ENCODE data around the gene PXDN.

The PXDN gene

DNA sequence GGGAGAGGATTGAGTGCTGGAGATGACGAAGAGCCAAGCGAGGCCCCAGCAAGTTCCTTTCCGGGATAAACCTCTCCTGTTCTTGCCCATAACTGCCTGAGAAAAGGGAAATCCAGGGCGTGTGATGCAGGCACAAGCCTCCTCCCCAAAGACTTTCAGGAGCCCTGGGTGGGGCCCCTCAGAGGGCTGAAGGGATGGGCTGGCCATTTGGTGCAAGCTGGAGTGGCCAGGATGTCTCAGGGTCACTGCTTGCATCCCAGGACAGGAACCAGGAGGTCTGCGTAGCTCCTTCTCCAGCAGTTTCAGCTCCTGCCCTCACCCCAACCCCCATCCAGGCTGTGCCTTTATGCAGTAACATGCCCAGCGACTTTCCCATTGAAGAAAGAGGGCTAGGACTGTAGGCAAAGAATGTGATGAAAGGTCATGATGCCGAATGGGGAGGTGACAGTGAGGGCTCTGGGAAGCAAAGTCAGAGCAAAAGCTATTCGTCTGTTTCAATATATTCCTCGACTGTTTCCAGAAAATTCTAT is 80.2 kb downstream of the PXDN start (continued):
- TF ChIP-seq, protein P1, sequence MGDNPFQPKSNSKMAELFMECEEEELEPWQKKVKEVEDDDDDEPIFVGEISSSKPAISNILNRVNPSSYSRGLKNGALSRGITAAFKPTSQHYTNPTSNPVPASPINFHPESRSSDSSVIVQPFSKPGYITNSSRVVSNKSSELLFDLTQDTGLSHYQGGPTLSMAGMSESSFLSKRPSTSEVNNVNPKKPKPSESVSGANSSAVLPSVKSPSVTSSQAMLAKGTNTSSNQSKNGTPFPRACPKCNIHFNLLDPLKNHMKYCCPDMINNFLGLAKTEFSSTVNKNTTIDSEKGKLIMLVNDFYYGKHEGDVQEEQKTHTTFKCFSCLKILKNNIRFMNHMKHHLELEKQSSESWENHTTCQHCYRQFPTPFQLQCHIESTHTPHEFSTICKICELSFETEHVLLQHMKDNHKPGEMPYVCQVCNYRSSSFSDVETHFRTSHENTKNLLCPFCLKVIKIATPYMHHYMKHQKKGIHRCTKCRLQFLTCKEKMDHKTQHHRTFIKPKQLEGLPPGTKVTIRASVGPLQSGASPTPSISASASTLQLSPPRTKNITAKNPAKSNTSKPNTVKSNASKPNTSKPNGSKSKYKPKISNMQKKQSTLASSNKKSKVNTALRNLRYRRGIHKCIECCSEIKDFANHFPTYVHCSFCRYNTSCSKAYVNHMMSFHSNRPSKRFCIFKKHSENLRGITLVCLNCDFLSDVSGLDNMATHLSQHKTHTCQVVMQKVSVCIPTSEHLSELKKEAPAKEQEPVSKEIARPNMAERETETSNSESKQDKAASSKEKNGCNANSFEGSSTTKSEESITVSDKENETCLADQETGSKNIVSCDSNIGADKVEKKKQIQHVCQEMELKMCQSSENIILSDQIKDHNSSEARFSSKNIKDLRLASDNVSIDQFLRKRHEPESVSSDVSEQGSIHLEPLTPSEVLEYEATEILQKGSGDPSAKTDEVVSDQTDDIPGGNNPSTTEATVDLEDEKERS (tag by site-specific recombination; IDR thresholded peaks at IDR 0.05): no peak
- no peak for TF ChIP-seq HOXA7 (CRISPR knock-in tag; IDR thresholded peaks at IDR 0.05; ENCODE audit: borderline replicate concordance)
- TF ChIP-seq, protein P2, sequence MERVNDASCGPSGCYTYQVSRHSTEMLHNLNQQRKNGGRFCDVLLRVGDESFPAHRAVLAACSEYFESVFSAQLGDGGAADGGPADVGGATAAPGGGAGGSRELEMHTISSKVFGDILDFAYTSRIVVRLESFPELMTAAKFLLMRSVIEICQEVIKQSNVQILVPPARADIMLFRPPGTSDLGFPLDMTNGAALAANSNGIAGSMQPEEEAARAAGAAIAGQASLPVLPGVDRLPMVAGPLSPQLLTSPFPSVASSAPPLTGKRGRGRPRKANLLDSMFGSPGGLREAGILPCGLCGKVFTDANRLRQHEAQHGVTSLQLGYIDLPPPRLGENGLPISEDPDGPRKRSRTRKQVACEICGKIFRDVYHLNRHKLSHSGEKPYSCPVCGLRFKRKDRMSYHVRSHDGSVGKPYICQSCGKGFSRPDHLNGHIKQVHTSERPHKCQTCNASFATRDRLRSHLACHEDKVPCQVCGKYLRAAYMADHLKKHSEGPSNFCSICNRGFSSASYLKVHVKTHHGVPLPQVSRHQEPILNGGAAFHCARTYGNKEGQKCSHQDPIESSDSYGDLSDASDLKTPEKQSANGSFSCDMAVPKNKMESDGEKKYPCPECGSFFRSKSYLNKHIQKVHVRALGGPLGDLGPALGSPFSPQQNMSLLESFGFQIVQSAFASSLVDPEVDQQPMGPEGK (tag by site-specific recombination; IDR thresholded peaks at IDR 0.05): no peak
- no peak for TF ChIP-seq ZNF548 (tag by site-specific recombination; IDR thresholded peaks at IDR 0.05)
- TF ChIP-seq ZNF202 (tag by site-specific recombination; IDR thresholded peaks at IDR 0.05; ENCODE audit: borderline replicate concordance): no peak
- no peak for TF ChIP-seq BCL11B (tag by site-specific recombination; IDR thresholded peaks at IDR 0.05; ENCODE audit: low read depth)
- no peak for TF ChIP-seq ZNF624 (tag by site-specific recombination; IDR thresholded peaks at IDR 0.05)
- TF ChIP-seq, protein P3, sequence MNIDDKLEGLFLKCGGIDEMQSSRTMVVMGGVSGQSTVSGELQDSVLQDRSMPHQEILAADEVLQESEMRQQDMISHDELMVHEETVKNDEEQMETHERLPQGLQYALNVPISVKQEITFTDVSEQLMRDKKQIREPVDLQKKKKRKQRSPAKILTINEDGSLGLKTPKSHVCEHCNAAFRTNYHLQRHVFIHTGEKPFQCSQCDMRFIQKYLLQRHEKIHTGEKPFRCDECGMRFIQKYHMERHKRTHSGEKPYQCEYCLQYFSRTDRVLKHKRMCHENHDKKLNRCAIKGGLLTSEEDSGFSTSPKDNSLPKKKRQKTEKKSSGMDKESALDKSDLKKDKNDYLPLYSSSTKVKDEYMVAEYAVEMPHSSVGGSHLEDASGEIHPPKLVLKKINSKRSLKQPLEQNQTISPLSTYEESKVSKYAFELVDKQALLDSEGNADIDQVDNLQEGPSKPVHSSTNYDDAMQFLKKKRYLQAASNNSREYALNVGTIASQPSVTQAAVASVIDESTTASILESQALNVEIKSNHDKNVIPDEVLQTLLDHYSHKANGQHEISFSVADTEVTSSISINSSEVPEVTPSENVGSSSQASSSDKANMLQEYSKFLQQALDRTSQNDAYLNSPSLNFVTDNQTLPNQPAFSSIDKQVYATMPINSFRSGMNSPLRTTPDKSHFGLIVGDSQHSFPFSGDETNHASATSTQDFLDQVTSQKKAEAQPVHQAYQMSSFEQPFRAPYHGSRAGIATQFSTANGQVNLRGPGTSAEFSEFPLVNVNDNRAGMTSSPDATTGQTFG (tag by site-specific recombination; IDR thresholded peaks at IDR 0.05; ENCODE audit: borderline replicate concordance): no peak
- TF ChIP-seq, protein P4, sequence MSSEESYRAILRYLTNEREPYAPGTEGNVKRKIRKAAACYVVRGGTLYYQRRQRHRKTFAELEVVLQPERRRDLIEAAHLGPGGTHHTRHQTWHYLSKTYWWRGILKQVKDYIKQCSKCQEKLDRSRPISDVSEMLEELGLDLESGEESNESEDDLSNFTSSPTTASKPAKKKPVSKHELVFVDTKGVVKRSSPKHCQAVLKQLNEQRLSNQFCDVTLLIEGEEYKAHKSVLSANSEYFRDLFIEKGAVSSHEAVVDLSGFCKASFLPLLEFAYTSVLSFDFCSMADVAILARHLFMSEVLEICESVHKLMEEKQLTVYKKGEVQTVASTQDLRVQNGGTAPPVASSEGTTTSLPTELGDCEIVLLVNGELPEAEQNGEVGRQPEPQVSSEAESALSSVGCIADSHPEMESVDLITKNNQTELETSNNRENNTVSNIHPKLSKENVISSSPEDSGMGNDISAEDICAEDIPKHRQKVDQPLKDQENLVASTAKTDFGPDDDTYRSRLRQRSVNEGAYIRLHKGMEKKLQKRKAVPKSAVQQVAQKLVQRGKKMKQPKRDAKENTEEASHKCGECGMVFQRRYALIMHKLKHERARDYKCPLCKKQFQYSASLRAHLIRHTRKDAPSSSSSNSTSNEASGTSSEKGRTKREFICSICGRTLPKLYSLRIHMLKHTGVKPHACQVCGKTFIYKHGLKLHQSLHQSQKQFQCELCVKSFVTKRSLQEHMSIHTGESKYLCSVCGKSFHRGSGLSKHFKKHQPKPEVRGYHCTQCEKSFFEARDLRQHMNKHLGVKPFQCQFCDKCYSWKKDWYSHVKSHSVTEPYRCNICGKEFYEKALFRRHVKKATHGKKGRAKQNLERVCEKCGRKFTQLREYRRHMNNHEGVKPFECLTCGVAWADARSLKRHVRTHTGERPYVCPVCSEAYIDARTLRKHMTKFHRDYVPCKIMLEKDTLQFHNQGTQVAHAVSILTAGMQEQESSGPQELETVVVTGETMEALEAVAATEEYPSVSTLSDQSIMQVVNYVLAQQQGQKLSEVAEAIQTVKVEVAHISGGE (tag by site-specific recombination; conservative IDR thresholded peaks at IDR 0.05; ENCODE audit: low read depth): no peak
- TF ChIP-seq MZF1 (tag by site-specific recombination; IDR thresholded peaks at IDR 0.05; ENCODE audit: borderline replicate concordance): no peak

DNA sequence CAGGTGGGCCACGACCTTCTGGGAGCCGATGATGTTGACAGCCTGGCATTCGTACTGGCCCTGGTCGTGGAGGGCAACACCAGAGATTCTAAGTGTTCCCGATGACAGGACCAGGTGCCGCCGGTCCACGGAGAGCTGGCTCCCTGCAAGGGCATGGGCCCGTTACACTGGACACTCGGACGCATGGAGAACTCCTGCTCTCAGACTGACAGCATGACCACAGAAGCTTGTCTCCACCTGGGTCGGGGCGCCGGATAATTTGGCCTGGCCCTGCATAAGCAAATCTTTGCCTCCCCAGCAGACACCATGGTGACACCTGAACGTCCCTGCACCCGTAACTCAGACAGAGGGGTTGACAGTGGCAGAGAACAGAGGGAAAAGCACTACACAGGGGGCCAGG is 80.7 kb downstream of the PXDN start:
- CTCF ChIA-PET: interaction anchor here (0.7 kb wide), 1 partner anchor 114 kb away, joined by 3 read pairs; no protein-coding TSS in a partner anchor
- TF ChIP-seq ZNF473 (tag by site-specific recombination; IDR thresholded peaks at IDR 0.05) (no peak), ZNF747 (tag by site-specific recombination; IDR thresholded peaks at IDR 0.05) (no peak), ZNF214 (tag by site-specific recombination; IDR thresholded peaks at IDR 0.05; ENCODE audit: borderline replicate concordance) (no peak), YY1 (tag by site-specific recombination; IDR thresholded peaks at IDR 0.05) (no peak), ZNF132 (tag by site-specific recombination; IDR thresholded peaks at IDR 0.05; ENCODE audit: borderline replicate concordance) (no peak), ZNF830 (tag by site-specific recombination; IDR thresholded peaks at IDR 0.05; ENCODE audit: low read depth) (no peak), MYNN (tag by site-specific recombination; IDR thresholded peaks at IDR 0.05; ENCODE audit: borderline replicate concordance) (no peak), GFI1B (tag by site-specific recombination; IDR thresholded peaks at IDR 0.05) (no peak), ZNF426 (tag by site-specific recombination; IDR thresholded peaks at IDR 0.05) (no peak), SCRT2 (tag by site-specific recombination; IDR thresholded peaks at IDR 0.05) (no peak), ZNF341 (tag by site-specific recombination; IDR thresholded peaks at IDR 0.05; ENCODE audit: low read depth) (no peak)
- TF ChIP-seq, protein P5, sequence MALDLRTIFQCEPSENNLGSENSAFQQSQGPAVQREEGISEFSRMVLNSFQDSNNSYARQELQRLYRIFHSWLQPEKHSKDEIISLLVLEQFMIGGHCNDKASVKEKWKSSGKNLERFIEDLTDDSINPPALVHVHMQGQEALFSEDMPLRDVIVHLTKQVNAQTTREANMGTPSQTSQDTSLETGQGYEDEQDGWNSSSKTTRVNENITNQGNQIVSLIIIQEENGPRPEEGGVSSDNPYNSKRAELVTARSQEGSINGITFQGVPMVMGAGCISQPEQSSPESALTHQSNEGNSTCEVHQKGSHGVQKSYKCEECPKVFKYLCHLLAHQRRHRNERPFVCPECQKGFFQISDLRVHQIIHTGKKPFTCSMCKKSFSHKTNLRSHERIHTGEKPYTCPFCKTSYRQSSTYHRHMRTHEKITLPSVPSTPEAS (tag by site-specific recombination; IDR thresholded peaks at IDR 0.05): no peak
- TF ChIP-seq, protein P6, sequence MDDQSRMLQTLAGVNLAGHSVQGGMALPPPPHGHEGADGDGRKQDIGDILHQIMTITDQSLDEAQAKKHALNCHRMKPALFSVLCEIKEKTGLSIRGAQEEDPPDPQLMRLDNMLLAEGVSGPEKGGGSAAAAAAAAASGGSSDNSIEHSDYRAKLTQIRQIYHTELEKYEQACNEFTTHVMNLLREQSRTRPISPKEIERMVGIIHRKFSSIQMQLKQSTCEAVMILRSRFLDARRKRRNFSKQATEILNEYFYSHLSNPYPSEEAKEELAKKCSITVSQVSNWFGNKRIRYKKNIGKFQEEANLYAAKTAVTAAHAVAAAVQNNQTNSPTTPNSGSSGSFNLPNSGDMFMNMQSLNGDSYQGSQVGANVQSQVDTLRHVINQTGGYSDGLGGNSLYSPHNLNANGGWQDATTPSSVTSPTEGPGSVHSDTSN (CRISPR knock-in tag; IDR thresholded peaks at IDR 0.05): no peak

More for the DNA sequence above, 80.7 kb downstream of the PXDN start:
- H3K9me3 ChIP-seq (ENCODE audit: control insufficient read depth, insufficient read depth, low read depth, low read length): no peaks in the 10 kb centered on the region
- H3K36me3 ChIP-seq (ENCODE audit: control insufficient read depth in 2 of 2, insufficient read depth in 1 of 2, low read length in 2 of 2): peaks cover 0 to 73% of the 10 kb centered on the region in 2 experiments; a peak in 1 of 3 replicates
- POLR2A ChIA-PET: no interaction called here
- no peak overlapping the region for H3K4me3 ChIP-seq (ENCODE audit: low read depth, low read length)
- H3K27ac ChIP-seq (ENCODE audit: extremely low read depth, low read depth, low read length): no peak overlapping the region
- H3K4me1 ChIP-seq (ENCODE audit: control insufficient read depth, insufficient read depth, low read length): no peaks in the 10 kb centered on the region

Data from HEK293 (cell line).